ENCODE results near the gene SPRED2.

- no peak for TF ChIP-seq POLR2AphosphoS5 (IDR thresholded peaks at IDR 0.05; ENCODE audit: insufficient read depth in 1 of 2, low read depth in 1 of 2)
- no peak for TF ChIP-seq CTCF (IDR thresholded peaks at IDR 0.05)
- TF ChIP-seq POLR2A (IDR thresholded peaks at IDR 0.05): no peak
Observed at GRCh38 chr2:65296971-65297370, 135.4 kb downstream of the SPRED2 start.

All from vagina (tissue), 2 donors.